Thoracic aorta endothelial cell (primary cell): ENCODE measurements around the gene HCK. TPM values are rescaled to one million over a fixed set of nuclear protein-coding genes. Genes with fewer than 3 reads are reported as not detected.
A peak's percentile ranks its signal among the peaks of the same experiment; 100 is the strongest.

Experiments
- small RNA-seq: library from RNA; depleted of rRNA; stranded (forward); fragments of <200 nt; gene quantifications from one replicate; pipeline ENCODE3, GENCODE V24; 2012
- total RNA-seq: library from RNA; depleted of rRNA; stranded (reverse); fragments of >200 nt; gene quantifications from 2 replicates; pipeline ENCODE4 v1.2.3, GENCODE V29; 2012

The HCK gene
- total RNA-seq = not detected in 2 replicates

DNA sequence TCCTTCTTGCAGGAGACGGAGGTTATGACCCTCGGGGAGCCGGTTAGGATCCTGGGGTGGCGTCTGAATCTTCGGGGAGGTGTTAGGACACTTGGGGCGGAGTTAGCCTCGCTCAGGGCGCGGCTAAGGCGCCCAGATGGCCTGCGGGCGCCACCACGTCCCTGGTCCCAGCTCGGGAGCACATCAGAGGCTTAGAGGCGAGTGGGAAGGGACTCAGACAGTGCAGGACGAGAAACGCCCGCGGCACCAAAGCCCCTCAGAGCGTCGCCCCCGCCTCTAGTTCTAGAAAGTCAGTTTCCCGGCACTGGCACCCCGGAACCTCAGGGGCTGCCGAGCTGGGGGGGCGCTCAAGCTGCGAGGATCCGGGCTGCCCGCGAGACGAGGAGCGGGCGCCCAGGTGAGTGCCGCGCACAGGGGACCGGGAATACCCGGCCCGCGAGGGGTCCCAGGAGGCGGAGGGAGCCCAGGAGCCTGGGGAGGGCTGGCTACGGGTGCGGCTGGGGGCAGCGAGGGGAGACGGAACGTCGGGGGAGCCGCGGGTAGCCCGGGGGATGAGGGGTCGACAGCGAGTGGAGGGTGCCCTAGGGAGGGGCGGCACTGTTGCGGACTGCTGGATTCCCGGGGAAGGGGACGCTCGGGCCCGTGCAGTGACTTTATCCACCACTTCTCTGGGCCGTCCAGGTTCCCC, at the start of gene HCK:
HCK (plus strand) TSS at position 153 of the 688 bp plus-strand sequence.

DNA sequence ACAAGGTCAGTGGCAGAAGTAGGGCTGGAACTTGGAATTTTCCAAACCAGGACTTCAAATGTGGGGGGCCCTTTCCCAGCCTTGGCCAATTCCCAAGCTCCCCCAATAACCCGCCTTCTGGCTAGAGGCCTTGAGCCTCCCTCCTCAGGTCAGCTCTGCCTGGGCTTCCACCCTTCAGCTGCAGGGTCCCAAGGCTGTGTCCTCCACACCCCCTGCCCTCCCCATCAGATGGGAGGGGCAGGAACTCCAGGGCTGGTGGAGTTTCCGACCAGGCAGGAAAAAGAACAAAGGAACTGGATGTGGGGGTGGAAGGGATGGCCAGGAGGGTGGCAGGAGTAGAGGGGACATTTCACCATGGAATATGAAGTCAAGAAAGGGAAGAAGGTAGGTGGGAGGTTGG, 41.9 kb upstream of the HCK start, which contains the start of gene CCM2L:
CCM2L (plus strand) TSS at position 338 of the 400 bp plus-strand sequence; CDS start at position 355, 17 bp downstream.

DNA sequence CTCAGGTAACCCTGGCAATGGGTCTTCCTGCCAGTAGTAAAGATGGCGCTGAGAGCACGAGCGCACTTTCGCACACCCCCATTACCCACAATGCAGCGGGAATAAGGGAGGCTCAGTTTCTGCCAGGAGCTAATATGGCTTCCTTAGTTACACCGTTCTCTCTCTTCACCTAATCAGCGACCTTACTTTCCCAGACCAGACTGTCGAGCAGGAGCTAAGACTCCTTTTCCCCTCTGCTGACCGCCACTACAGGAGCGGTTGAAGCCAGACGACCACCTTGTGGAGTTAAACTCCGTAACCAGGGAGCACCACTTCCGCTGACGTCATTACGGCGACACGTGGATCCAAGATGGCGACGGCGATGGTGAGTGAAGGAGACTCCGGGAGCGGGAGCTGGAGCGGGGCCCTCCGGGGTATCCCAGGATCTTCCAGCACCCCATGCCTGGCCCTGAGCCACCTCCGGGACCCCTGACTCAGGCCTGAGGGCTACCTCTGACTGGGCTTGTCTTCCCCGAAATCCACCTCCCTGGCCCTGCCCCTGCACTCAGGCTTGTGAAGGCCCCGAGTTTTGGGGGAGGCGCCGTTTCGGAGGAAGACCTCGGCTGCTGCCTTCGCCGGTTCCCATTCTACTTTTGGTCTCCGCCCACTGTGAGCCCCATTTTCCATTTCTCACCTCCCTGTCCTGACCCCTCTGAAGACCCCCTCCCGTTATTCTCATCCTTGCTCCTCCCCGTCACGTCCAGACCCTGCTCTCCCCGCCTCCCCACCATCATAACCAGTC, 57.5 kb downstream of the HCK start, which contains the start of gene TM9SF4:
TM9SF4 (plus strand) TSS at position 323 of the 781 bp plus-strand sequence; CDS start at position 350, 27 bp downstream.

Small RNA genes within 50 kb of the gene (small RNA-seq; reads per million reads assigned to genes)
- gene RNA5SP481 = 1.2 reads per million, percentile 27 among the genes with 10 or more reads in this experiment
- gene RNA5SP482 = not detected

Other genes starting within 250 kb of the HCK start
- 0.29 and 0.40 TPM in 2 replicates for gene MYLK2, start 232.9 kb upstream of the HCK start, total RNA-seq
- not detected in 2 replicates for gene FOXS1, start 206.6 kb upstream of the HCK start, total RNA-seq
- 0.43 TPM in 1 of 2 replicates, not detected in the other for gene DUSP15, start 181.7 kb upstream of the HCK start, total RNA-seq
- not detected in 2 replicates for gene TTLL9, start 181.6 kb upstream of the HCK start, total RNA-seq
- 3.8 and 4.7 TPM in 2 replicates for gene PDRG1, start 100.2 kb upstream of the HCK start, total RNA-seq
- gene XKR7, start 84.1 kb upstream of the HCK start, total RNA-seq = not detected in 2 replicates
- gene CCM2L, start 41.8 kb upstream of the HCK start, total RNA-seq = 5.5 and 10.0 TPM in 2 replicates
- gene TM9SF4, start 57.5 kb downstream of the HCK start, total RNA-seq = 42.7 and 45.6 TPM in 2 replicates
- gene PLAGL2, start 155.5 kb downstream of the HCK start, total RNA-seq = 5.5 and 6.5 TPM in 2 replicates
- 41.4 and 50.9 TPM in 2 replicates for gene POFUT1, start 155.6 kb downstream of the HCK start, total RNA-seq
- 31.5 and 31.9 TPM in 2 replicates for gene KIF3B, start 225.4 kb downstream of the HCK start, total RNA-seq